WI38 (cell line): ENCODE measurements around the gene PCNT.
A peak's percentile ranks its signal among the peaks of the same experiment; 100 is the strongest.

Experiments used
- H3K4me3 ChIP-seq: 2 replicates; pipeline ENCODE4 v1.5.1; 2011; ENCODE audit warnings: low read depth, mild to moderate bottlenecking, control low read depth, low read length
- CTCF ChIP-seq: IDR thresholded peaks from 2 replicates; pipeline ENCODE4 v1.5.1; 2012; ENCODE audit warnings: low read depth, mild to moderate bottlenecking, control low read depth, low read length

PCNT gene, protein sequence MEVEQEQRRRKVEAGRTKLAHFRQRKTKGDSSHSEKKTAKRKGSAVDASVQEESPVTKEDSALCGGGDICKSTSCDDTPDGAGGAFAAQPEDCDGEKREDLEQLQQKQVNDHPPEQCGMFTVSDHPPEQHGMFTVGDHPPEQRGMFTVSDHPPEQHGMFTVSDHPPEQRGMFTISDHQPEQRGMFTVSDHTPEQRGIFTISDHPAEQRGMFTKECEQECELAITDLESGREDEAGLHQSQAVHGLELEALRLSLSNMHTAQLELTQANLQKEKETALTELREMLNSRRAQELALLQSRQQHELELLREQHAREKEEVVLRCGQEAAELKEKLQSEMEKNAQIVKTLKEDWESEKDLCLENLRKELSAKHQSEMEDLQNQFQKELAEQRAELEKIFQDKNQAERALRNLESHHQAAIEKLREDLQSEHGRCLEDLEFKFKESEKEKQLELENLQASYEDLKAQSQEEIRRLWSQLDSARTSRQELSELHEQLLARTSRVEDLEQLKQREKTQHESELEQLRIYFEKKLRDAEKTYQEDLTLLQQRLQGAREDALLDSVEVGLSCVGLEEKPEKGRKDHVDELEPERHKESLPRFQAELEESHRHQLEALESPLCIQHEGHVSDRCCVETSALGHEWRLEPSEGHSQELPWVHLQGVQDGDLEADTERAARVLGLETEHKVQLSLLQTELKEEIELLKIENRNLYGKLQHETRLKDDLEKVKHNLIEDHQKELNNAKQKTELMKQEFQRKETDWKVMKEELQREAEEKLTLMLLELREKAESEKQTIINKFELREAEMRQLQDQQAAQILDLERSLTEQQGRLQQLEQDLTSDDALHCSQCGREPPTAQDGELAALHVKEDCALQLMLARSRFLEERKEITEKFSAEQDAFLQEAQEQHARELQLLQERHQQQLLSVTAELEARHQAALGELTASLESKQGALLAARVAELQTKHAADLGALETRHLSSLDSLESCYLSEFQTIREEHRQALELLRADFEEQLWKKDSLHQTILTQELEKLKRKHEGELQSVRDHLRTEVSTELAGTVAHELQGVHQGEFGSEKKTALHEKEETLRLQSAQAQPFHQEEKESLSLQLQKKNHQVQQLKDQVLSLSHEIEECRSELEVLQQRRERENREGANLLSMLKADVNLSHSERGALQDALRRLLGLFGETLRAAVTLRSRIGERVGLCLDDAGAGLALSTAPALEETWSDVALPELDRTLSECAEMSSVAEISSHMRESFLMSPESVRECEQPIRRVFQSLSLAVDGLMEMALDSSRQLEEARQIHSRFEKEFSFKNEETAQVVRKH (N-terminal part only)

DNA sequence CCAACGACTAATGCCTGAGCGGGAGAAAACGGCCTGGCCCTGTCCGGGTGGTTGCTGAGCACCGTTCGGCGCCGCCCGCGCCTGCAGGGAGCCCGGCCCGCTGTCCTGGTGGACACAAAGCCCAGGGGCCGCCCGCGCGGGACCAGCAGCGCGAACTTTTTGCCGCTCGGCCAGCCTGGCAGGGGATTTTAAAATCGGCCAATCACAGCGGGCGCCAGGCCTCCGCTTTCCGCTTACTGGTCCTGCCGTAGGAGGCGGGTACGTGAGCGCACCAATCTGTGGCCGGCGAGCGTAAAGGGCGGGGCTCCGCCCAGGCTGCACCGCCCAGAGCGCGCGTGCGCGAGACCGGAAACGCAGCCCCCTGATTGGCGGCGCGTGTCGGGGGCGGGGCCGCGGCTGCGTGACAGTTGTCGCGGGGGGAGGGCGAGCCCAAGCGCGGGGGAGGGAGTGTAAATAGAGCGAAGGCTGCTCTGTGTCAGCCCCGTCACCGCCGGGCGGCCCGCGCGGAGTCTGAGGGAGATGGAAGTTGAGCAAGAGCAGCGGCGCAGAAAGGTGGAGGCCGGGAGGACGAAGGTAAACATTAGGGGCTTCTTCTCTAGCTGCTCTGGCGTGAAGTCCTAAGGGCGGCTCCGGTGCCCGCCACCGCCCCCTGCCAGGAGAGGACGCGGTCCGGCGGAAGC lies at the start of gene PCNT, which contains the start of gene C21orf58:
Gene PCNT (plus strand): TSS at position 447 of the 680 bp plus-strand sequence. CDS start 73 bp downstream, at position 520.
Gene C21orf58 (minus strand): TSS at position 161 of the 680 bp plus-strand sequence. CDS start 1,132 bp downstream, outside the sequence.
- TF ChIP-seq CTCF, result no peak
- peak within 1 kb of the TSS; percentile 94 for H3K4me3 ChIP-seq

DNA sequence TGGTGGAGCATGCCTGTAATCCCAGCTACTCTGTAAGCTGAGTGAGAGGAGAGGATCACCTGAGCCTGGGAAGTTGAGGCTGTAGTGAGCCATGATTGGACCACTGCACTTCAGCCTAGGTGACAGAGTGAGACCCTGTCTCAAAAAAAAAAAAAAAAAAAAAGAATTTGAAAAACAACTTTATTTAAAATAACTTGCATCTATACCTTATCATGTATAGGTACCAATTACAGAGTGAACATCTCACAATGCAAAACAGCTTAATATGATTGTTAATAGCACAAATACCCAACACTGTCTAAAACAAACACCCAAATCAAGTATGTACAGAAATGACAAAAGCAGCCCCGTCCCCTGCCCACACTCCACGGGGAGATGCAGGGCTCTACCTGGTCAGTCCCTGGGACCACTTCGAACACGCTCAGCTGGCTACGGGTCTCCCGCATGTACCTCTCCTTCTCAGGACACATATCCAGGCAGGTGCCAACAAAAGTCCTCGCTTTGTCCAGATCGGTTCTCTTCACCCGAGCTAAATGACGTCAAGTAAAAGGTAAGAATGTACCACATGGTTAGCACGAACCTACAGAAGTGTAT lies 49.1 kb upstream of the PCNT start:
- TF ChIP-seq CTCF, result no peak
- no peak overlapping the region for H3K4me3 ChIP-seq

- no peak for TF ChIP-seq CTCF
- H3K4me3 ChIP-seq, result no peak overlapping the region
Measured at GRCh38 chr21:46284077-46284644, 39.8 kb upstream of the PCNT start.

DNA sequence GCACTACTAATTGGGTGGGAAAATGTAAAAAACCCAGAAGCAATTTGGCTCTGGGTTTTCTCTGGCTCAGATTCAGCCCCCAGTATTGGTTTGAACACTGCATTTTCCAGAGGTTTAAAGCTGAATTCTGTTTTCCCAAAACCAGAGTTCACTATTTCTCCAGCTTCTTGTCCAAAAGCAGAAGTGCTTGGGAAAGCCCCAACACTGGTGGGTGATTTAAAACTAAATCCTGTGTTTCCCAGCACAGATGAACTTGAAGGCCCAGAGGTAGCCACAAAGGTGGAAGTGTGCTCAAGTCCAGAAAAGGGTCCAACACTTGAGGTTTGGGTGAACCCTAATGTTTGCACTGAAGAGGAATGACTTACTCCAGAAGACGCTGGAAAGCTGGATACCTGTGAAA lies 39.2 kb upstream of the PCNT start:
- no peak for TF ChIP-seq CTCF
- peak overlapping the region; percentile 77 for H3K4me3 ChIP-seq

DNA sequence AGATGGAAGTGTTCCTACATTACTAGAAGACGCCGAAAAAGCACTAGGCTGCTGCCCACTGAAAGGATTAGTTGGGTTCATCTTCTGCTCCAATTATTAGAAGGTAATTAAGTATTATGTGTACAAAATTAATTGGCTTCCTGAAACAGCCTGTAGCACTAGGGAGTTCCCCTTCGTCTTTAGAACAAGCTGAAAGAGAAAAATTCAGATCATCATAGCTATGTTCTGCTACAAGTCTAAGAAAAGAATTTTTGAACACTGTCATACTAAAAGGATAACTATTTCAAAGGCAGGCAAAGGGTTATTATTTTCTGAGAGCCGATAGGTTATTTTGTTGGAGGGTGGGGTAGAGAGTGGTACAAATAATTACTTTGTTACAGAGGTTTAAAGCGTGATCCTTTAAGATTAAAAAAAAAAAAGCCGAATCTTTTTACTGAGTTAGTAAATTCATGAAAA lies 38.7 kb upstream of the PCNT start, which contains the start of gene MCM3AP:
Gene MCM3AP (minus strand): TSS at position 406 of the 456 bp plus-strand sequence. CDS start 325 bp downstream, at position 81.
- no peak for TF ChIP-seq CTCF
- H3K4me3 ChIP-seq, result peak within 1 kb of the TSS; percentile 77
